GM18867 (cell line): ENCODE measurements around the gene MRPS27.

Experiments
- ATAC-seq: cut with Tn5 transposase; IDR thresholded peaks from one replicate; pipeline ENCODE4 v1.9.1; 2021; ENCODE audit warnings: mild to moderate bottlenecking, moderate library complexity; ENCODE audit not compliant: unreplicated experiment

Gene MRPS27

GRCh38 chr5:72206160-72206559 lies 113.9 kb downstream of the MRPS27 start:
- no peak for ATAC-seq

GRCh38 chr5:72205431-72206009 lies 114.5 kb downstream of the MRPS27 start:
- ATAC-seq = no peak

GRCh38 chr5:72204946-72205345 lies 115.1 kb downstream of the MRPS27 start:
- no peak for ATAC-seq

- no peak for ATAC-seq
Measured at GRCh38 chr5:72203251-72203845, 116.7 kb downstream of the MRPS27 start.

- ATAC-seq = no peak
Measured at GRCh38 chr5:72202331-72202825, 117.7 kb downstream of the MRPS27 start.

GRCh38 chr5:72199681-72200080 lies 120.4 kb downstream of the MRPS27 start:
- no peak for ATAC-seq

GRCh38 chr5:72197393-72197792 lies 122.6 kb downstream of the MRPS27 start:
- ATAC-seq = no peak

GRCh38 chr5:72195581-72195980 lies 124.5 kb downstream of the MRPS27 start:
- ATAC-seq = no peak

GRCh38 chr5:72194846-72195245 lies 125.2 kb downstream of the MRPS27 start:
- ATAC-seq = peak; percentile 97

GRCh38 chr5:72191404-72191803 lies 128.6 kb downstream of the MRPS27 start:
- ATAC-seq = no peak

GRCh38 chr5:72189146-72189545 lies 130.9 kb downstream of the MRPS27 start:
- no peak for ATAC-seq

GRCh38 chr5:72188166-72188565 lies 131.9 kb downstream of the MRPS27 start:
- ATAC-seq = no peak

- no peak for ATAC-seq
Measured at GRCh38 chr5:72187388-72188075, 132.5 kb downstream of the MRPS27 start.

GRCh38 chr5:72185496-72186329 lies 134.3 kb downstream of the MRPS27 start:
- ATAC-seq = no peak

- ATAC-seq = no peak
Measured at GRCh38 chr5:72184408-72184807, 135.6 kb downstream of the MRPS27 start.

GRCh38 chr5:72183101-72183520 lies 136.9 kb downstream of the MRPS27 start:
- no peak for ATAC-seq

- no peak for ATAC-seq
Measured at GRCh38 chr5:72182686-72183085, 137.4 kb downstream of the MRPS27 start.

- ATAC-seq = no peak
Measured at GRCh38 chr5:72180925-72181324, 139.1 kb downstream of the MRPS27 start.

GRCh38 chr5:72179816-72180440 lies 140.1 kb downstream of the MRPS27 start:
- ATAC-seq = no peak

GRCh38 chr5:72179028-72179815 lies 140.8 kb downstream of the MRPS27 start:
- no peak for ATAC-seq
